ENCODE results near the gene ST6GAL1. TPM values are rescaled to one million over a fixed set of nuclear protein-coding genes. Genes with fewer than 3 reads are reported as not detected.
"Not testable (repeated sequence)": the region's sequence is repeated elsewhere in the genome, so short reads cannot be mapped to it uniquely, and the experiment has no call there.

The ST6GAL1 gene
- total and polyA plus RNA-seq, 8 donors: 3.8 to 31.0 (median 13.5) TPM

DNA sequence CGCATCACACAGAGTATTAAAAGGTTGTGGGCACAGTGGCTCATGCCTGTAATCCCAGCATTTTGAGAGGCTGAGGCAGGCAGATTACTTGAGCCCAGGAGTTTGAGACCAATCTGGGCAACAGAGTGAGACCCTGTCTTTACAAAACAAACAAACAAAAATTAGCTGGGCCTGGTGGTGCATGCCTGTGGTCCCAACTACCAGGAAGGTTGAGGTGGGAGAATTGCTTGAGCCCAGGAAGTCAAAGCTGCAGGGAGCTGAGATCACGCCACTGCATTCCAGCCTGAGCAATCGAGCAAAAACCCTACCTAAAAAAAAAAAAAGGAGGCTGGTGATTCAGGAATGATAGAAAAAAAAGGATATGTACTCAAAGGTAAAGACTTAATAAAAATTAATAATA is 28.2 kb upstream of the ST6GAL1 start:
- Histone ChIP-seq H3K4me3 (no peak overlapping the region), H3K9me3 (no peaks in the 10 kb centered on the region), H3K36me3 (no peaks in the 10 kb centered on the region), H3K27me3 (no peaks in the 10 kb centered on the region), H3K27ac (no peak overlapping the region), H3K4me1 (no peaks in the 10 kb centered on the region)
- 68 to 95% (median 82%) methylated on average over 3 of the region's 3 CpGs for WGBS, 5 donors
- no peak for DNase-seq
- TF ChIP-seq EP300 (IDR thresholded peaks at IDR 0.05) (no peak), POLR2A (IDR thresholded peaks at IDR 0.05) (no peak), POLR2AphosphoS5 (IDR thresholded peaks at IDR 0.05) (no peak)
- TF ChIP-seq, protein P1, sequence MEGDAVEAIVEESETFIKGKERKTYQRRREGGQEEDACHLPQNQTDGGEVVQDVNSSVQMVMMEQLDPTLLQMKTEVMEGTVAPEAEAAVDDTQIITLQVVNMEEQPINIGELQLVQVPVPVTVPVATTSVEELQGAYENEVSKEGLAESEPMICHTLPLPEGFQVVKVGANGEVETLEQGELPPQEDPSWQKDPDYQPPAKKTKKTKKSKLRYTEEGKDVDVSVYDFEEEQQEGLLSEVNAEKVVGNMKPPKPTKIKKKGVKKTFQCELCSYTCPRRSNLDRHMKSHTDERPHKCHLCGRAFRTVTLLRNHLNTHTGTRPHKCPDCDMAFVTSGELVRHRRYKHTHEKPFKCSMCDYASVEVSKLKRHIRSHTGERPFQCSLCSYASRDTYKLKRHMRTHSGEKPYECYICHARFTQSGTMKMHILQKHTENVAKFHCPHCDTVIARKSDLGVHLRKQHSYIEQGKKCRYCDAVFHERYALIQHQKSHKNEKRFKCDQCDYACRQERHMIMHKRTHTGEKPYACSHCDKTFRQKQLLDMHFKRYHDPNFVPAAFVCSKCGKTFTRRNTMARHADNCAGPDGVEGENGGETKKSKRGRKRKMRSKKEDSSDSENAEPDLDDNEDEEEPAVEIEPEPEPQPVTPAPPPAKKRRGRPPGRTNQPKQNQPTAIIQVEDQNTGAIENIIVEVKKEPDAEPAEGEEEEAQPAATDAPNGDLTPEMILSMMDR (IDR thresholded peaks at IDR 0.05): no peak
- intact Hi-C loops (cut with DNase I; ENCODE audit: low total_unique reads): no loop called here

DNA sequence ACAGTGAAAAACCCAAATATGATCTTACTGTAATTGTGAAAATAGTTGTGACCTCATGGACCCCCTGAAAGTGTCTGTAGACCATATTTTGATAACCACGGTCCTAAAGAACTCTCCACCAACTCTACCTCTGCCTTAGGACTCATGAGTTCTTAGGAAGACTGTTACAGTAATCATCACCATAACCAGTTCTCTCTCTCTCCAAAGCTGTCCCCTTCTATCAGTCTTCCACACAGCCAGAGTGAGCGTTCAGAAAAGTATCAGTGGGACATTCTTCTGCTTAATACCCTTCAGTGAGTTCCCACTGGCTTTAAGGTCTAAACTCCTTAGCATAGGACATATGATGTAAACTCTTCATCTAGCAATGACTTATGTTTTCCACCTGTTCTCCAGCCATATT is 27.6 kb upstream of the ST6GAL1 start:
- Histone ChIP-seq H3K4me1 (no peaks in the 10 kb centered on the region), H3K9me3 (no peaks in the 10 kb centered on the region), H3K4me3 (no peak overlapping the region), H3K36me3 (no peaks in the 10 kb centered on the region), H3K27ac (no peak overlapping the region), H3K27me3 (no peaks in the 10 kb centered on the region)
- 83 to 92% (median 86%) methylated on average over 2 of the region's 2 CpGs for WGBS, 5 donors
- intact Hi-C loops (cut with DNase I; ENCODE audit: low total_unique reads): no loop called here
- TF ChIP-seq POLR2AphosphoS5 (IDR thresholded peaks at IDR 0.05) (no peak), EP300 (IDR thresholded peaks at IDR 0.05) (no peak), POLR2A (IDR thresholded peaks at IDR 0.05) (no peak)
- TF ChIP-seq, protein P1 (IDR thresholded peaks at IDR 0.05): no peak
- DNase-seq: no peak

DNA sequence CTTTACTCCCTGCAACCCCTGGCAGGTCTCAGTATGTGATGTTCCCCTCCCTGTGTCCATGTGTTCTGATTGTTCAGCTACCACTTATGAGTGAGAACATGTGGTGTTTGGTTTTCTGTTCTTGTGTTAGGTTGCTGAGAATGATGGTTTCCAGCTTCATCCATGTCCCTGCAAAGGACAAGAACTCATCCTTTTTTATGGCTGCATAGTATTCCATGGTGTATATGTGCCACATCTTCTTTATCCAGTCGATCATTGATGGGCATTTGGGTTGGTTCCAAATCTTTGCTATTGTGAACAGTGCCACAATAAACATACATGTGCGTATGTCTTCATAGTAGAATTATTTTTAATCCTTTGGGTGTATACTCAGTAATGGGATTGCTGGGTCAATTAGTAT is 26.6 kb upstream of the ST6GAL1 start:
- H3K9me3 ChIP-seq; H3K4me1 ChIP-seq; DNase-seq; H3K27ac ChIP-seq; H3K36me3 ChIP-seq; H3K27me3 ChIP-seq; H3K4me3 ChIP-seq; intact Hi-C loops (cut with DNase I; ENCODE audit: low total_unique reads): not testable (repeated sequence)
- WGBS, 5 donors: 71 to 98% (median 90%) methylated on average over 2 of the region's 2 CpGs

DNA sequence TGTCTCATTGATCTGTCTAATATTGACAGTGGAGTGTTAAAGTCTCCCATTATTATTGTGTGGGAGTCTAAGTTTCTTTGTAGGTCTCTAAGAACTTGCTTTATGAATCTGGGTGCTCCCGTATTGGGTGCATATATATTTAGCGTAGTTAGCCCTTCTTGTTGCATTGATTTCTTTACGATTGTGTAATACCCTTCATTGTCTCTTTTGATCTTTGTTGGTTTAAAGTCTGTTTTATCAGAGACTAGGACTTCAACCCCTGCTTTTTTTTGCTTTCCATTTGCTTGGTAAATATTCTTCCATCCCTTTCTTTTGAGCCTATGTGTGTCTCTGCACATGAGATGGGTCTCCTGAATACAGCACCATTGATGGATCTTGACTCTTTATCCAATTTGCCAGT is 23.3 kb upstream of the ST6GAL1 start:
- H3K27me3 ChIP-seq; DNase-seq; H3K36me3 ChIP-seq; H3K4me1 ChIP-seq; H3K9me3 ChIP-seq; H3K4me3 ChIP-seq; intact Hi-C loops (cut with DNase I; ENCODE audit: low total_unique reads); H3K27ac ChIP-seq: not testable (repeated sequence)
- 73 to 86% (median 81%) methylated on average over 3 of the region's 3 CpGs for WGBS, 5 donors

DNA sequence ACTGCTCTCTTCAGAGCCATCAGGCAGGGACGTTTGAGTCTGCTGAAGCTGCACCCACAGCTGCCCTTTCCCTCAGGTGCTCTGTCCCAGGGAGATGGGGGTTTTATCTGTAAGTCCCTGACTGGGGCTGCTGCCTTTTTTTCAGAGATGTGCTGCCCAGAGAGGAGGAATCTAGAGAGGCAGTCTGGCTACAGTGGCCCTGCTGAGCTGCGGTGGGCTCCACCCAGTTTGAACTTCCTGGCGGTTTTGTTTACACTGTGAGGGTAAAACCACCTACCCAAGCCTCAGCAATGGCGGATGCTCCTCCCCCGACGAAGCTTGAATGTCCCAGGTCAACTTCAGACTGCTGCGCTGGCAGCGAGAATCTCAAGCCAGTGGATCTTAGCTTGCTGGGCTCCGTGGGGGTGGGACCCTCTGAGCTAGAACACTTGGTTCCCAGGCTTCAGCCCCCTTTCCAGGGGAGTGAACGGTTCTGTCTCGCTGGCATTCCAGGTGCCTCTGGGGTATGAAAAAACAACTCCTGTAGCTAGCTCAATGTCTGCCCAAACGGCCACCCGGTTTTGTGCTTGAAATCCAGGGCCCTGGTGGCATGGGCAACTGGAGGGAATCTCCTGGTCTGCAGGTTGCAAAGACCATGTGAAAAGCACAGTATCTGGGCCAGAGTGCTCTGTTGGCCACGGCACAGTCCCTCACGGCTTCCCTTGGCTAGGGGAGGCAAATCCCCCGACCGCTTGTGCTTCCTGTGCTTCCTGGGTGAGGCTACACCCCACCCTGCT is 21.1 kb upstream of the ST6GAL1 start:
- no peaks in the 10 kb centered on the region for H3K9me3 ChIP-seq
- TF ChIP-seq POLR2A (IDR thresholded peaks at IDR 0.05) (no peak), POLR2AphosphoS5 (IDR thresholded peaks at IDR 0.05) (no peak), EP300 (IDR thresholded peaks at IDR 0.05) (no peak)
- TF ChIP-seq, protein P1 (IDR thresholded peaks at IDR 0.05): no peak
- intact Hi-C loops (cut with DNase I; ENCODE audit: low total_unique reads): no loop called here
- no peak overlapping the region for H3K4me3 ChIP-seq
- WGBS, 5 donors: 49 to 59% (median 54%) methylated on average over 16 to 17 of the region's 17 CpGs
- H3K36me3 ChIP-seq: no peaks in the 10 kb centered on the region
- no peaks in the 10 kb centered on the region for H3K27me3 ChIP-seq
- H3K4me1 ChIP-seq: peaks cover 0 to 7% (median 0%) of the 10 kb centered on the region in 4 donors
- DNase-seq: peak; percentile 43 to 63
- H3K27ac ChIP-seq: peak overlapping the region in 1 of 5 donors; percentile 19

Measured in stomach (tissue), 9 donors.